Measurements from ENCODE around the gene MRPS24.

DNA sequence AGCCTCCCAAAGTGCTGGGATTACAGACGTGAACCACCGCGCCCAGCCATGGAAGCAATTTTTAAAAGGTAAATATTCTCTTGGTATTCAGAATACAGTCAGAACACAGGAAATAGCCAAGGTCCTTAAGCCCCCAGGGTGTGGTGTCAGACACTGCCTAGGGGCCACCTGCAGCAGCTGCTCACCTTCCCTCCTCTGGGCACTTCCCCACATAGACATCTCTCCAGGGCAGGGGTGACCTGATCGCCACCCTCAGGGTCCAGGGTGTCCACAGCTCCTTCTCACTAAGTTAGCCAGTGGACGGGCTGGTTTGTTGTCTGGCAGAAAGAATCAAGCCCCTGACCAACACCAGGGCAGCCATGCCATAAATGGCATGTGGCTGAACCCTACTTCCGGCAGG is 21.2 kb upstream of the MRPS24 start:
- TF ChIP-seq, protein P1, sequence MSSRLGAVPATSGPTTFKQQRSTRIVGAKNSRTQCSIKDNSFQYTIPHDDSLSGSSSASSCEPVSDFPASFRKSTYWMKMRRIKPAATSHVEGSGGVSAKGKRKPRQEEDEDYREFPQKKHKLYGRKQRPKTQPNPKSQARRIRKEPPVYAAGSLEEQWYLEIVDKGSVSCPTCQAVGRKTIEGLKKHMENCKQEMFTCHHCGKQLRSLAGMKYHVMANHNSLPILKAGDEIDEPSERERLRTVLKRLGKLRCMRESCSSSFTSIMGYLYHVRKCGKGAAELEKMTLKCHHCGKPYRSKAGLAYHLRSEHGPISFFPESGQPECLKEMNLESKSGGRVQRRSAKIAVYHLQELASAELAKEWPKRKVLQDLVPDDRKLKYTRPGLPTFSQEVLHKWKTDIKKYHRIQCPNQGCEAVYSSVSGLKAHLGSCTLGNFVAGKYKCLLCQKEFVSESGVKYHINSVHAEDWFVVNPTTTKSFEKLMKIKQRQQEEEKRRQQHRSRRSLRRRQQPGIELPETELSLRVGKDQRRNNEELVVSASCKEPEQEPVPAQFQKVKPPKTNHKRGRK (CRISPR knock-in tag; IDR thresholded peaks at IDR 0.05; ENCODE audit: borderline replicate concordance) = no peak
- TF ChIP-seq, protein P2, sequence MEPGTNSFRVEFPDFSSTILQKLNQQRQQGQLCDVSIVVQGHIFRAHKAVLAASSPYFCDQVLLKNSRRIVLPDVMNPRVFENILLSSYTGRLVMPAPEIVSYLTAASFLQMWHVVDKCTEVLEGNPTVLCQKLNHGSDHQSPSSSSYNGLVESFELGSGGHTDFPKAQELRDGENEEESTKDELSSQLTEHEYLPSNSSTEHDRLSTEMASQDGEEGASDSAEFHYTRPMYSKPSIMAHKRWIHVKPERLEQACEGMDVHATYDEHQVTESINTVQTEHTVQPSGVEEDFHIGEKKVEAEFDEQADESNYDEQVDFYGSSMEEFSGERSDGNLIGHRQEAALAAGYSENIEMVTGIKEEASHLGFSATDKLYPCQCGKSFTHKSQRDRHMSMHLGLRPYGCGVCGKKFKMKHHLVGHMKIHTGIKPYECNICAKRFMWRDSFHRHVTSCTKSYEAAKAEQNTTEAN (CRISPR knock-in tag; IDR thresholded peaks at IDR 0.05) = no peak
- TF ChIP-seq NFYB (CRISPR knock-in tag; conservative IDR thresholded peaks at IDR 0.05; ENCODE audit: low read depth) (no peak), NR2C2 (CRISPR knock-in tag; IDR thresholded peaks at IDR 0.05) (no peak)

All from WTC11 (cell line).